Measurements from ENCODE around the gene TH. TPM values are rescaled to one million over a fixed set of nuclear protein-coding genes. Genes with fewer than 3 reads are reported as not detected.

The TH gene
- total and polyA plus RNA-seq, 2 donors (not counting 1 experiment from before 2014, with no cell fraction given), result not detected

DNA sequence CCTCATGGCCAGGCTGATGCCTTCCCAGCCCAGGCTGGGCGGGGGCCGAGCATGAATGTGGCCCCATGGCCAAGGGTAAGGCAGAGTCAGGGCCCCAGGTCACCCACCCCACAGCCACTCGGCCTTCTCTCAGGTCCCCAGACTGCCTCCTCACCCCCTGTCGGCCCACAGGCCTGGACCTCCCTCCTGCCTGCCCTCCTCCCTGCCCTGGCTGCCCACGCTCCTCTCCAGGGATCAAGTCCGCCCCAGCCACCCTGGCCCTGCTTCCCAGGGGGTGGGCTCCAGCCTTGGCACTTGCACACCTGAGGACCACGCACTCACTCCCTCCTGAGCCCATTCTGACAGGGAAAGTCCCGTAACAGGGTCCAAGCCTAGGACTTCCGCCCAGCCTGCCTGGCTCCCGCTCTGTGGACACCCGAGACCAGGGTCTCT is 37.8 kb upstream of the TH start:
- Histone ChIP-seq H3K27ac (ENCODE audit: low read length in 2 of 2) (no peak overlapping the region), H3K9ac (ENCODE audit: low read length) (no peak overlapping the region), H3K9me3 (ENCODE audit: control extremely low read depth in 1 of 3, control insufficient read depth in 2 of 3, insufficient read depth in 1 of 3, low read length in 2 of 3) (peaks cover 0 to 9% (median 0%) of the 10 kb centered on the region in 3 donors), H3K4me3 (ENCODE audit: control extremely low read depth in 1 of 5, extremely low read depth in 1 of 5, insufficient read depth in 1 of 5, low read depth in 2 of 5, low read length in 4 of 5) (no peak overlapping the region), H3K27me3 (replicated peaks in 1 of 4; ENCODE audit: control extremely low read depth in 1 of 4, control insufficient read depth in 3 of 4, insufficient read depth in 4 of 4, low read length in 3 of 4) (no peaks in the 10 kb centered on the region), H2AFZ (ENCODE audit: insufficient read depth, low read depth, low read length, poor library complexity, severe bottlenecking) (no peak overlapping the region), H3K79me2 (ENCODE audit: control insufficient read depth, insufficient read depth, low read length) (no peaks in the 10 kb centered on the region), H3K4me2 (replicated peaks; ENCODE audit: low read depth, low read length, poor library complexity, severe bottlenecking) (no peak overlapping the region), H3K36me3 (replicated peaks in 1 of 2; ENCODE audit: control extremely low read depth in 1 of 2, control insufficient read depth in 1 of 2, extremely low read depth in 1 of 2, insufficient read depth in 2 of 2, low read length in 1 of 2) (no peaks in the 10 kb centered on the region), H4K20me1 (ENCODE audit: control insufficient read depth, insufficient read depth, low read length, poor library complexity, severe bottlenecking) (no peaks in the 10 kb centered on the region), H3K4me1 (ENCODE audit: control insufficient read depth in 2 of 2, insufficient read depth in 2 of 2, low read length in 2 of 2) (no peaks in the 10 kb centered on the region)
- CTCF ChIA-PET, result interaction anchor here (1.0 kb wide), 1 partner anchor 212 kb away, joined by 3 read pairs; no protein-coding TSS in a partner anchor
- Mint-ChIP-seq H3K4me1 (peaks cover 2% of the 10 kb centered on the region), H3K27ac (no peak overlapping the region), H3K9me3 (ENCODE audit: insufficient read depth) (no peaks in the 10 kb centered on the region), H3K27me3 (peaks cover 15% of the 10 kb centered on the region), H3K4me3 (no peak overlapping the region)
- DNase-seq (no peak), ATAC-seq (ENCODE audit: low read depth) (no peak)
- WGBS (ENCODE audit: insufficient coverage), result 72% methylated on average over 10 of the region's 11 CpGs
- intact Hi-C loops (cut with micrococcal nuclease), result no loop called here
- POLR2A ChIA-PET, result no interaction called here
- TF ChIP-seq EZH2 (IDR thresholded peaks at IDR 0.05; ENCODE audit: borderline replicate concordance, insufficient read depth, low read depth, low read length, poor library complexity, severe bottlenecking) (no peak), CTCF (IDR thresholded peaks at IDR 0.05) (no peak)

DNA sequence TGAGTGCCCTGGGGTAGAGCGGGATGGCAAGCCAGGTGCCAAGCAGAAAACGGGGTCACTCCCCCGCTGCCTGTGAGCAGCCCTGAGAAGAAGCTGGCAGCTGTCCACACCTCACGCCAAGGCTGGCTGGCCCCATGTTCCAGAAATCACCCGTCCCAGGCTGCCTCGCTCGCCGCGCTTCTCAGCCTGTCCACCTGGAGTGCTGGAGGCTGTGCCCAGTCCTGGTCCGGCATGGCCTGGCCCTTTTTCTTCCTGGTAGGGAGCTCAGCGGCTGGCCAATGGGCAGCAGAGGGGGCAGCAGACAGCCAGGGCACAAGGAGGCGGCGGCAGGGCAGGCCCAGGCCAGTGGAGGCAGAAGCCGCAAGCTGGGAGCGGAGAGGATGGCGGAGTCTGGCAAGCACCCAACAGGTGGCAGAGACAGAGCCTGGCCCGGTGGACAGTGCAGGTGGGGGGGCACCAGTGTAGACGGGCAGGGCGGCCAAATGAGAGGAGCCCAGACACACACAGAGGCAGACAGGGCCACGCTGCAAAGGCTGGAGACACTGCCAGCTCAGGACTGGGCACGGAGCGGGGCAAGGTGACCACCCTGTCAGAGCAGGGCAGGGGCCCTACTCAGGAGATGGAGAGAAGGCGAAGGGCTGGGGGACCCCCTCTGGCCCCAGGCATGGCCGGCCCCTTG is 37.2 kb upstream of the TH start:
- Histone ChIP-seq H2AFZ (ENCODE audit: insufficient read depth, low read depth, low read length, poor library complexity, severe bottlenecking) (no peak overlapping the region), H3K79me2 (ENCODE audit: control insufficient read depth, insufficient read depth, low read length) (no peaks in the 10 kb centered on the region), H3K4me3 (ENCODE audit: control extremely low read depth in 1 of 5, extremely low read depth in 1 of 5, insufficient read depth in 1 of 5, low read depth in 2 of 5, low read length in 4 of 5) (no peak overlapping the region), H3K9me3 (ENCODE audit: control extremely low read depth in 1 of 3, control insufficient read depth in 2 of 3, insufficient read depth in 1 of 3, low read length in 2 of 3) (peaks cover 0 to 9% (median 0%) of the 10 kb centered on the region in 3 donors), H3K9ac (ENCODE audit: low read length) (no peak overlapping the region), H3K4me1 (ENCODE audit: control insufficient read depth in 2 of 2, insufficient read depth in 2 of 2, low read length in 2 of 2) (no peaks in the 10 kb centered on the region), H4K20me1 (ENCODE audit: control insufficient read depth, insufficient read depth, low read length, poor library complexity, severe bottlenecking) (no peaks in the 10 kb centered on the region), H3K36me3 (replicated peaks in 1 of 2; ENCODE audit: control extremely low read depth in 1 of 2, control insufficient read depth in 1 of 2, extremely low read depth in 1 of 2, insufficient read depth in 2 of 2, low read length in 1 of 2) (no peaks in the 10 kb centered on the region), H3K4me2 (replicated peaks; ENCODE audit: low read depth, low read length, poor library complexity, severe bottlenecking) (no peak overlapping the region), H3K27me3 (replicated peaks in 1 of 4; ENCODE audit: control extremely low read depth in 1 of 4, control insufficient read depth in 3 of 4, insufficient read depth in 4 of 4, low read length in 3 of 4) (no peaks in the 10 kb centered on the region), H3K27ac (ENCODE audit: low read length in 2 of 2) (no peak overlapping the region)
- CTCF ChIA-PET, result interaction anchor here (1.0 kb wide), 1 partner anchor 212 kb away, joined by 3 read pairs; no protein-coding TSS in a partner anchor
- H3K27me3 Mint-ChIP-seq, result peaks cover 15% of the 10 kb centered on the region
- ATAC-seq (ENCODE audit: low read depth) (no peak), DNase-seq (no peak)
- POLR2A ChIA-PET, result no interaction called here
- peaks cover 2% of the 10 kb centered on the region for H3K4me1 Mint-ChIP-seq
- no peak overlapping the region for H3K27ac Mint-ChIP-seq
- intact Hi-C loops (cut with micrococcal nuclease), result no loop called here
- H3K4me3 Mint-ChIP-seq, result no peak overlapping the region
- no peaks in the 10 kb centered on the region for H3K9me3 Mint-ChIP-seq (ENCODE audit: insufficient read depth)
- WGBS (ENCODE audit: insufficient coverage), result 93% methylated on average over 24 of the region's 24 CpGs
- TF ChIP-seq EZH2 (IDR thresholded peaks at IDR 0.05; ENCODE audit: borderline replicate concordance, insufficient read depth, low read depth, low read length, poor library complexity, severe bottlenecking), result no peak
